A549 (cell line): ENCODE data around the gene HS3ST5.

Experiments used
- CTCF ChIP-seq: fragments of >200 bp; sonication (Bioruptor Twin); formaldehyde crosslinking; IDR thresholded peaks from 3 replicates; pipeline ENCODE4 v1.5.1; 2016
- E2F6 ChIP-seq: IDR thresholded peaks from 2 replicates; pipeline ENCODE4 v1.6.1; 2012; ENCODE audit warnings: low read depth, borderline replicate concordance

- TF ChIP-seq E2F6 (no peak), CTCF (no peak)
These were observed 178.6 kb downstream of the HS3ST5 start for GRCh38 chr6:114164207-114164606.
